Adipocyte (in vitro differentiated cells): Measurements from ENCODE around the gene EPS8L2.
A peak's percentile ranks its signal among the peaks of the same experiment; 100 is the strongest.

Source experiments
- DNase-seq: peaks from one replicate; pipeline ENCODE4 v3.0.0-alpha.2; 2015; ENCODE audit warnings: low read depth
- H3K27me3 ChIP-seq: replicated peaks from 2 replicates; pipeline ENCODE4 v1.7.0; 2013; ENCODE audit warnings: mild to moderate bottlenecking, low read length, moderate library complexity; ENCODE audit not compliant: control insufficient read depth, insufficient read depth
- H3K36me3 ChIP-seq: 2 replicates; pipeline ENCODE4 v1.7.0; 2013; ENCODE audit warnings: low read length, mild to moderate bottlenecking, moderate library complexity; ENCODE audit not compliant: control insufficient read depth, insufficient read depth, severe bottlenecking
- H3K4me1 ChIP-seq: 2 replicates; pipeline ENCODE4 v1.7.0; 2013; ENCODE audit warnings: mild to moderate bottlenecking, low read length, moderate library complexity; ENCODE audit not compliant: control insufficient read depth, insufficient read depth
- H3K4me3 ChIP-seq: 2 replicates; pipeline ENCODE4 v1.7.0; 2013; ENCODE audit warnings: mild to moderate bottlenecking, low read length, moderate library complexity
- H3K9ac ChIP-seq: 2 replicates; pipeline ENCODE4 v1.7.0; 2013; ENCODE audit warnings: mild to moderate bottlenecking, low read length, moderate library complexity
- H3K9me3 ChIP-seq: 2 replicates; pipeline ENCODE4 v1.7.0; 2013; ENCODE audit warnings: mild to moderate bottlenecking, low read length, moderate library complexity; ENCODE audit not compliant: control insufficient read depth

EPS8L2 gene

GRCh38 chr11:705646-706438, at the start of gene EPS8L2:
Gene EPS8L2, plus strand, starts transcription at chr11:706231. Its CDS starts 3,177 bp downstream, at chr11:709408.
- H3K27me3 ChIP-seq: no peaks in the 10 kb centered on the region
- H3K4me1 ChIP-seq: peaks cover 37% of the 10 kb centered on the region
- peaks cover 15% of the 10 kb centered on the region for H3K36me3 ChIP-seq
- peak; percentile 38 for DNase-seq
- peak within 1 kb of the TSS; percentile 89 for H3K4me3 ChIP-seq
- H3K9ac ChIP-seq: peak within 1 kb of the TSS; percentile 95
- no peaks in the 10 kb centered on the region for H3K9me3 ChIP-seq

- DNase-seq: no peak
- H3K9me3 ChIP-seq: no peaks in the 10 kb centered on the region
- H3K36me3 ChIP-seq: peaks cover 40% of the 10 kb centered on the region
- no peak overlapping the region for H3K4me3 ChIP-seq
- H3K4me1 ChIP-seq: no peaks in the 10 kb centered on the region
- H3K27me3 ChIP-seq: no peaks in the 10 kb centered on the region
- H3K9ac ChIP-seq: no peak overlapping the region
Measured at GRCh38 chr11:656426-656825, 49.6 kb upstream of the EPS8L2 start.

- H3K27me3 ChIP-seq: no peaks in the 10 kb centered on the region
- no peak overlapping the region for H3K9ac ChIP-seq
- H3K9me3 ChIP-seq: no peaks in the 10 kb centered on the region
- H3K36me3 ChIP-seq: peaks cover 41% of the 10 kb centered on the region
- H3K4me1 ChIP-seq: no peaks in the 10 kb centered on the region
- H3K4me3 ChIP-seq: no peak overlapping the region
- no peak for DNase-seq
Measured at GRCh38 chr11:656866-657265, 49.2 kb upstream of the EPS8L2 start.

GRCh38 chr11:657691-658126, 48.3 kb upstream of the EPS8L2 start:
- Histone ChIP-seq H3K4me3 (no peak overlapping the region), H3K36me3 (peaks cover 40% of the 10 kb centered on the region), H3K4me1 (no peaks in the 10 kb centered on the region)

GRCh38 chr11:659532-660085, 46.4 kb upstream of the EPS8L2 start:
- Histone ChIP-seq H3K9ac (no peak overlapping the region), H3K27me3 (no peaks in the 10 kb centered on the region), H3K4me1 (no peaks in the 10 kb centered on the region), H3K4me3 (no peak overlapping the region), H3K9me3 (no peaks in the 10 kb centered on the region), H3K36me3 (peaks cover 39% of the 10 kb centered on the region)
- no peak for DNase-seq

More at GRCh38 chr11:657691-658126, 48.3 kb upstream of the EPS8L2 start:
- Histone ChIP-seq H3K9ac (no peak overlapping the region), H3K27me3 (no peaks in the 10 kb centered on the region), H3K9me3 (no peaks in the 10 kb centered on the region)
- DNase-seq: no peak

GRCh38 chr11:660281-660680, 45.8 kb upstream of the EPS8L2 start:
- no peaks in the 10 kb centered on the region for H3K27me3 ChIP-seq
- H3K4me3 ChIP-seq: no peak overlapping the region
- no peak overlapping the region for H3K9ac ChIP-seq
- H3K36me3 ChIP-seq: peaks cover 39% of the 10 kb centered on the region
- DNase-seq: no peak
- no peaks in the 10 kb centered on the region for H3K9me3 ChIP-seq
- H3K4me1 ChIP-seq: peaks cover 4% of the 10 kb centered on the region

- peaks cover 39% of the 10 kb centered on the region for H3K36me3 ChIP-seq
Measured at GRCh38 chr11:660681-661444, 45.2 kb upstream of the EPS8L2 start.

GRCh38 chr11:662689-663274, 43.2 kb upstream of the EPS8L2 start:
- peaks cover 37% of the 10 kb centered on the region for H3K36me3 ChIP-seq
- peaks cover 15% of the 10 kb centered on the region for H3K4me1 ChIP-seq
- no peaks in the 10 kb centered on the region for H3K27me3 ChIP-seq
- peak; percentile 60 for DNase-seq
- H3K9ac ChIP-seq: no peak overlapping the region
- no peak overlapping the region for H3K4me3 ChIP-seq
- H3K9me3 ChIP-seq: no peaks in the 10 kb centered on the region

More at GRCh38 chr11:660681-661444, 45.2 kb upstream of the EPS8L2 start:
- no peaks in the 10 kb centered on the region for H3K27me3 ChIP-seq
- peaks cover 9% of the 10 kb centered on the region for H3K4me1 ChIP-seq
- H3K9ac ChIP-seq: no peak overlapping the region
- H3K4me3 ChIP-seq: no peak overlapping the region
- H3K9me3 ChIP-seq: no peaks in the 10 kb centered on the region
- no peak for DNase-seq

- Histone ChIP-seq H3K9me3 (no peaks in the 10 kb centered on the region), H3K27me3 (no peaks in the 10 kb centered on the region), H3K4me1 (peaks cover 19% of the 10 kb centered on the region), H3K36me3 (peaks cover 21% of the 10 kb centered on the region), H3K4me3 (peak overlapping the region; percentile 55), H3K9ac (peak overlapping the region; percentile 59)
- peak; percentile 26 for DNase-seq
Measured at GRCh38 chr11:665062-665703, 40.8 kb upstream of the EPS8L2 start.

- peak overlapping the region; percentile 55 for H3K4me3 ChIP-seq
- peak; percentile 50 for DNase-seq
- peaks cover 16% of the 10 kb centered on the region for H3K36me3 ChIP-seq
Measured at GRCh38 chr11:665704-666281, 40.2 kb upstream of the EPS8L2 start.

More at GRCh38 chr11:665704-666281, 40.2 kb upstream of the EPS8L2 start:
- H3K27me3 ChIP-seq: no peaks in the 10 kb centered on the region
- peak overlapping the region; percentile 59 for H3K9ac ChIP-seq
- H3K4me1 ChIP-seq: peaks cover 19% of the 10 kb centered on the region
- H3K9me3 ChIP-seq: no peaks in the 10 kb centered on the region
